OCI-LY7 (cell line): ENCODE measurements around the gene MORN1. TPM values are rescaled to one million over a fixed set of nuclear protein-coding genes. Genes with fewer than 3 reads are reported as not detected.
"Not testable (repeated sequence)": the region's sequence is repeated elsewhere in the genome, so short reads cannot be mapped to it uniquely, and the experiment has no call there.

ENCODE experiments used
- Bru-seq: library from RNA; stranded (reverse); fragments of 400-500 nt; gene quantifications from one replicate; lab custom pipeline; 2021; lab: Mats Ljungman, UMichigan
- BruChase-seq, 2 experiments: library from RNA; stranded (reverse); fragments of 400-500 nt; gene quantifications; one replicate each; lab custom pipeline; 2021; lab: Mats Ljungman, UMichigan
- BruUV-seq: library from RNA; stranded (reverse); fragments of 400-500 nt; replicated peaks from 2 replicates; lab custom pipeline; 2021; lab: Mats Ljungman, UMichigan
- CTCF ChIA-PET: fragments of 300-600 bp; sonication (Branson Sonifier 250); formaldehyde crosslinking; loops from one replicate; lab custom pipeline; 2022; ENCODE audit warnings: antibody characterized with exemption; ENCODE audit not compliant: unreplicated experiment; lab: Charles Lee
- POLR2A ChIA-PET: fragments of 300-600 bp; sonication (Branson Sonifier 250); formaldehyde crosslinking; loops from one replicate; lab custom pipeline; 2022; ENCODE audit warnings: antibody characterized with exemption; lab: Charles Lee
- DNase-seq: peaks from one replicate; pipeline ENCODE4 v3.0.0-alpha.2; 2015; ENCODE audit warnings: low spot score
- H2AFZ ChIP-seq: fragments of 200-600 bp; sonication (generic), shearing (Covaris generic); 2 replicates; pipeline ENCODE4 v1.6.1; 2014; ENCODE audit warnings: mild to moderate bottlenecking, antibody characterized with exemption, low read length, moderate library complexity
- H3K27ac ChIP-seq: fragments of 200-600 bp; sonication (generic); 2 replicates; pipeline ENCODE4 v1.5.1; 2014; ENCODE audit warnings: mixed run types, low read depth, mild to moderate bottlenecking, moderate library complexity, low read length, inconsistent platforms; ENCODE audit not compliant: poor library complexity, severe bottlenecking
- H3K36me3 ChIP-seq: fragments of 200-600 bp; sonication (generic); 2 replicates; pipeline ENCODE4 v1.6.1; 2014; ENCODE audit warnings: mild to moderate bottlenecking, antibody characterized with exemption, low read length, moderate library complexity, mixed read lengths; ENCODE audit not compliant: insufficient read depth
- H3K4me1 ChIP-seq: fragments of 200-600 bp; sonication (generic); 2 replicates; pipeline ENCODE4 v1.5.1; 2014; ENCODE audit warnings: mild to moderate bottlenecking, low read length; ENCODE audit not compliant: insufficient read depth, poor library complexity, severe bottlenecking
- H3K4me2 ChIP-seq: fragments of 200-600 bp; sonication (generic); 2 replicates; pipeline ENCODE4 v1.6.1; 2014; ENCODE audit warnings: mild to moderate bottlenecking, low read length
- H3K4me3 ChIP-seq: fragments of 200-600 bp; sonication (generic); 2 replicates; pipeline ENCODE4 v1.5.1; 2014; ENCODE audit warnings: mild to moderate bottlenecking, low read depth, low read length; ENCODE audit not compliant: poor library complexity, severe bottlenecking
- H3K79me2 ChIP-seq: fragments of 200-600 bp; sonication (generic); 2 replicates; pipeline ENCODE4 v1.6.1; 2016; ENCODE audit warnings: low read depth, mild to moderate bottlenecking, low read length, moderate library complexity, mixed read lengths; ENCODE audit not compliant: insufficient read depth
- H3K9me2 ChIP-seq: fragments of 200-600 bp; sonication (generic); 2 replicates; pipeline ENCODE4 v1.6.1; 2016; ENCODE audit warnings: mild to moderate bottlenecking, low read length, mixed read lengths; ENCODE audit not compliant: insufficient read depth
- H3K9me3 ChIP-seq: fragments of 200-600 bp; sonication (generic); 2 replicates; pipeline ENCODE4 v1.6.1; 2014; ENCODE audit warnings: mild to moderate bottlenecking, mixed run types, low read length, mixed read lengths
- H4K20me1 ChIP-seq: fragments of 200-600 bp; sonication (generic); 2 replicates; pipeline ENCODE4 v1.6.1; 2014; ENCODE audit warnings: mild to moderate bottlenecking, antibody characterized with exemption, low read length, moderate library complexity, mixed read lengths; ENCODE audit not compliant: insufficient read depth
- CTCF ChIP-seq: fragments of 200-600 bp; sonication (generic); conservative IDR thresholded peaks from 2 replicates; pipeline ENCODE4 v1.5.1; 2014; ENCODE audit warnings: mild to moderate bottlenecking, antibody characterized with exemption, low read length, moderate library complexity, mixed read lengths
- EZH2phosphoT487 ChIP-seq: fragments of 200-600 bp; sonication (generic); IDR thresholded peaks from 2 replicates; pipeline ENCODE4 v1.6.1; 2018; ENCODE audit warnings: low read depth, borderline replicate concordance, mild to moderate bottlenecking, mixed run types, antibody characterized with exemption, low read length, moderate library complexity, mixed read lengths
- intact Hi-C: fragments of 100-400 bp; cut with micrococcal nuclease; formaldehyde crosslinking; loops from one replicate; pipeline ENCODE4 v1.10.0; 2022; ENCODE audit not compliant: unreplicated experiment
- long read RNA-seq: library from polyadenylated mRNA; stranded (forward); transcript quantifications from one replicate; pipeline ENCODE4 v2.0.0, GENCODE V29; 2022
- total RNA-seq, 2 experiments: library from RNA; depleted of rRNA in 1 of 2; stranded (reverse); fragments of >200 nt in 1 of 2; shearing (Covaris generic) in 1 of 2; gene quantifications; 2 replicates each; pipeline ENCODE4 v1.2.3, GENCODE V29; 2014 to 2022

The MORN1 gene
- total RNA-seq (2014; rRNA removed; shearing (Covaris generic)) (13.1 and 19.4 TPM in 2 replicates), total RNA-seq (2022) (23.6 and 29.7 TPM in 2 replicates), Bru-seq, nascent RNA (percentile 47 among the genes with signal in this experiment), BruChase-seq, experiment 1, labeled RNA remaining after a 6-hour chase (percentile 59 among the genes with signal in this experiment), BruChase-seq, experiment 2, labeled RNA remaining after a 2-hour chase (percentile 54 among the genes with signal in this experiment)
- long read RNA-seq, partial matches to known transcripts, result 1 of 4 reads
- long read RNA-seq, other reads (novel, unspliced or antisense), result 3 of 4 reads

DNA sequence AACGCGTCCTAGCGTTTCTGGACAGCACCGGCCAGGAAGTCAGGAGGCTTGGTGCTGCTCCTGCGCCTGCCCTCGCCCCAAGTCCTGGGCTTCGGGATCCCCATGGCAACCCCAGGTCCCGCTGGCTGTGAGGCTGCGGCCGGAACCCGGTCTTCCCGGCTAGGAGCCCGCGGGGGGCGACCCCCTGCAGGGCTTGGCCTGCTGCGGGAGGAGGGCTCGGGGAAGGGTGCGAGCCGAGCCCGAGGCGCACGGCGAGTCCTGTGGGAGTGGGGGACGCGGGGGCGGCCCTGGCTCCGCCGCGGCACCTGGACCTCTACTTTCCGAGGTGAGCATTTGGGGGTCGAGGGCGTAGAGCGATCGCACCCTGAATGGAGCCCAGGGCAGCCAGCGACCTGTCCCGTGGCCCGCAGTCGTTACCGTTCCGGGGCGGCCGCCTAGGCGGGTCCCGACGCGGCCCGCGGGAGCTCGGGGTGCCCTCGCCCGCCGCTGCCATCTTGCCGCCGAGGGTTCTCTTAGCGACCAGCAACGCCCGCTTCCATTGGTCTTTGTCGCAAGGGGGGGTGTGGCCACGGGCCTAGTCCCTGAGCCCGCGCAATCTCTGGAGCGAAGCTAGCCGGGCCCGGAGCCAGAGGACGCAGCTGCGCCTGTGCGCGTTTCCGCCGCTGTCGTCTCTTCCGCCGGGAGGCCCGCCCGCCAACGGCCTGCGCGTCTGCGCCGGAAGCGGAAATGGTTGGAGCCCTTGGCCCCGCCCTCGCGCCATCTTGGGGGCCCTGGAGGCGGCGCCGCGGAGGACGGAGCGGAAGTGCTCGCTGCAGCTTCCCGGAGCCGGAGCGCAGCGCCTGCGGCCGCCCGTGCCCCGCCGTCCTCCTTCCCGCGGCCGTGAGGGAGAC is at the start of gene MORN1, which contains the start of gene RER1:
Gene MORN1 (minus strand): TSS at position 514 of the 890 bp plus-strand sequence. CDS start 21 bp downstream, at position 493.
Gene RER1 (plus strand): TSS at position 801 of the 890 bp plus-strand sequence. CDS start 3,950 bp downstream, outside the sequence.
- DNase-seq, result peak; percentile 99
- intact Hi-C loops, result loop anchor here (1.0 kb wide), 2 partner anchors 21 to 157 kb away; partner anchors contain the start of gene PEX10
- Histone ChIP-seq H4K20me1 (peaks cover 5% of the 10 kb centered on the region; the same call in 1 of the 2 replicates), H3K9me3 (no peaks in the 10 kb centered on the region), H2AFZ (peak within 1 kb of the TSS; percentile 38; the same call in 1 of the 2 replicates), H3K79me2 (peaks cover 38% of the 10 kb centered on the region), H3K36me3 (peaks cover 36% of the 10 kb centered on the region), H3K4me3 (peak within 1 kb of the TSS; percentile 87), H3K4me2 (peak within 1 kb of the TSS; percentile 96), H3K4me1 (peaks cover 53% of the 10 kb centered on the region), H3K27ac (peak within 1 kb of the TSS; percentile 70), H3K9me2 (no peaks in the 10 kb centered on the region)
- BruUV-seq, result no TSS peak
- ChIA-PET CTCF (no interaction called here), POLR2A (interaction anchor here (0.7 to 1.6 kb wide), 2 partner anchors 156 to 202 kb away, joined by 3 to 5 read pairs; no protein-coding TSS in a partner anchor)
- TF ChIP-seq CTCF, result no peak

- H3K4me3 ChIP-seq, H3K4me1 ChIP-seq, BruUV-seq, CTCF ChIA-PET, H2AFZ ChIP-seq, intact Hi-C loops, H3K79me2 ChIP-seq, POLR2A ChIA-PET, H4K20me1 ChIP-seq, DNase-seq, H3K36me3 ChIP-seq, H3K27ac ChIP-seq, H3K4me2 ChIP-seq, H3K9me2 ChIP-seq, H3K9me3 ChIP-seq: not testable (repeated sequence)
Observed at GRCh38 chr1:2440346-2440745, 49.0 kb upstream of the MORN1 start.

- CTCF ChIA-PET, result no interaction called here
- no peak for DNase-seq
- H3K36me3 ChIP-seq, result no peaks in the 10 kb centered on the region
- no peak overlapping the region for H2AFZ ChIP-seq
- no TSS peak for BruUV-seq
- H3K4me2 ChIP-seq, result no peak overlapping the region
- no peaks in the 10 kb centered on the region for H4K20me1 ChIP-seq
- POLR2A ChIA-PET, result no interaction called here
- peaks cover 5% of the 10 kb centered on the region for H3K4me1 ChIP-seq
- TF ChIP-seq EZH2phosphoT487, result no peak
- TF ChIP-seq CTCF, result no peak
- H3K27ac ChIP-seq, result no peak overlapping the region
- no peaks in the 10 kb centered on the region for H3K9me2 ChIP-seq
- H3K4me3 ChIP-seq, result no peak overlapping the region
- intact Hi-C loops, result no loop called here
- H3K79me2 ChIP-seq, result no peaks in the 10 kb centered on the region
- H3K9me3 ChIP-seq, result no peaks in the 10 kb centered on the region
Observed at GRCh38 chr1:2439369-2439768, 48.0 kb upstream of the MORN1 start.
